H1 (cell line): Measurements from ENCODE around the gene CCDC18. TPM values are rescaled to one million over a fixed set of nuclear protein-coding genes. Genes with fewer than 3 reads are reported as not detected.

ENCODE experiments used
- CTCF ChIA-PET: fragments of 300-600 bp; sonication (Branson Sonifier 250); formaldehyde crosslinking; loops from one replicate; lab custom pipeline; 2021; ENCODE audit not compliant: partially characterized antibody; lab: Charles Lee
- POLR2A ChIA-PET: fragments of 300-600 bp; sonication (Branson Sonifier 250); formaldehyde crosslinking; loops from one replicate; lab custom pipeline; 2021; ENCODE audit warnings: inconsistent platforms; ENCODE audit not compliant: partially characterized antibody; lab: Charles Lee
- DNase-seq, 2 experiments: peaks; one replicate each; pipeline versions ENCODE4 v3.0.0 to v3.0.0-alpha.2; 2010 to 2022; ENCODE audit warnings: low spot score in 2 of 2, low read depth in 1 of 2, mixed read lengths in 1 of 2
- FAIRE-seq: peaks from 2 replicates; lab custom pipeline; 2011; peaks lifted over from hg19 to GRCh38; lab: Jason Lieb, UNC
- H2AFZ ChIP-seq: 2 replicates; pipeline ENCODE4 v1.8.1; 2012; ENCODE audit warnings: low read length, inconsistent platforms
- H2AK5ac ChIP-seq: 2 replicates; pipeline ENCODE4 v1.6.1; 2013; ENCODE audit warnings: low read depth, low read length
- H2BK120ac ChIP-seq: replicated peaks from 2 replicates; pipeline ENCODE3; 2013; ENCODE audit warnings: low read depth, low read length, inconsistent platforms
- H2BK12ac ChIP-seq: 2 replicates; pipeline ENCODE4 v1.6.1; 2013; ENCODE audit warnings: low read depth, low read length
- H2BK15ac ChIP-seq: 2 replicates; pipeline ENCODE4 v1.6.1; 2013; ENCODE audit warnings: low read length
- H2BK20ac ChIP-seq: 2 replicates; pipeline ENCODE4 v1.6.1; 2013; ENCODE audit warnings: low read length
- H2BK5ac ChIP-seq: 2 replicates; pipeline ENCODE4 v1.6.1; 2013; ENCODE audit warnings: low read depth, low read length
- H3K14ac ChIP-seq: 2 replicates; pipeline ENCODE4 v1.6.1; 2013; ENCODE audit warnings: inconsistent platforms; ENCODE audit not compliant: insufficient read length
- H3K18ac ChIP-seq: 2 replicates; pipeline ENCODE4 v1.6.1; 2013; ENCODE audit warnings: low read length; ENCODE audit errors: extremely low read depth
- H3K23ac ChIP-seq: 2 replicates; pipeline ENCODE4 v1.6.1; 2013; ENCODE audit warnings: inconsistent platforms; ENCODE audit not compliant: insufficient read length
- H3K23me2 ChIP-seq: 2 replicates; pipeline ENCODE4 v1.6.1; 2013; ENCODE audit warnings: low read depth, low read length
- H3K27ac ChIP-seq: 2 replicates; pipeline ENCODE4 v1.6.1; 2011; ENCODE audit warnings: low read depth, low read length, inconsistent platforms
- H3K27me3 ChIP-seq, 4 experiments: replicated peaks in 1 of 4; 1 replicate in 1 of 4; 2 replicates in 3 of 4; pipeline versions ENCODE4 v1.6.1 to v1.8.1; 2011 to 2013; ENCODE audit warnings: low read length in 3 of 4, mild to moderate bottlenecking in 3 of 4, inconsistent platforms in 2 of 4, mixed read lengths in 2 of 4, moderate library complexity in 1 of 4; ENCODE audit not compliant: control insufficient read depth in 3 of 4, insufficient read depth in 3 of 4; ENCODE audit errors: extremely low read depth in 1 of 4
- H3K36me3 ChIP-seq, 4 experiments: 2 replicates each; pipeline versions ENCODE4 v1.6.1 to v1.8.1; 2011 to 2013; ENCODE audit warnings: mild to moderate bottlenecking in 4 of 4, low read length in 3 of 4, moderate library complexity in 2 of 4, control low read depth in 1 of 4, inconsistent platforms in 1 of 4; ENCODE audit not compliant: insufficient read depth in 4 of 4, control insufficient read depth in 2 of 4
- H3K4ac ChIP-seq: replicated peaks from 2 replicates; pipeline ENCODE3; 2013; ENCODE audit warnings: low read length, low read depth, mixed read lengths, inconsistent platforms; ENCODE audit not compliant: insufficient read length
- H3K4me1 ChIP-seq, 4 experiments: replicated peaks in 1 of 4; 1 replicate in 1 of 4; 2 replicates in 3 of 4; pipeline versions ENCODE4 v1.6.1 to v1.8.1; 2011 to 2013; ENCODE audit warnings: low read length in 3 of 4, inconsistent platforms in 2 of 4, mixed read lengths in 1 of 4; ENCODE audit not compliant: insufficient read depth in 4 of 4, control insufficient read depth in 3 of 4
- H3K4me2 ChIP-seq, 2 experiments: 2 replicates each; pipeline versions ENCODE4 v1.6.1 to v1.8.1; 2011 to 2013; ENCODE audit warnings: low read depth in 2 of 2, low read length in 2 of 2, control low read depth in 1 of 2, inconsistent platforms in 1 of 2, mild to moderate bottlenecking in 1 of 2; ENCODE audit not compliant: insufficient read depth in 1 of 2
- H3K4me3 ChIP-seq, 4 experiments: fragments of 200-600, 300-600 bp in 1 of 4; sonication (generic), shearing (Covaris generic), sonication (Bioruptor Twin) in 1 of 4; 2 replicates each; pipeline versions ENCODE4 v1.5.1 to v1.8.1; 2011 to 2016; ENCODE audit warnings: low read length in 4 of 4, low read depth in 3 of 4, control low read depth in 2 of 4, inconsistent platforms in 2 of 4, mild to moderate bottlenecking in 2 of 4, mixed read lengths in 1 of 4, moderate library complexity in 1 of 4; ENCODE audit not compliant: insufficient read depth in 2 of 4; ENCODE audit errors: extremely low read depth in 1 of 4
- H3K56ac ChIP-seq: replicated peaks from 2 replicates; pipeline ENCODE3; 2013; ENCODE audit warnings: low read depth, mild to moderate bottlenecking, mixed read lengths, low read length, inconsistent platforms; ENCODE audit not compliant: insufficient read length
- H3K79me1 ChIP-seq: 2 replicates; pipeline ENCODE4 v1.6.1; 2013; ENCODE audit warnings: low read depth, low read length, control low read depth
- H3K79me2 ChIP-seq, 2 experiments: 2 replicates each; pipeline versions ENCODE4 v1.6.1 to v1.8.1; 2012 to 2013; ENCODE audit warnings: low read length in 2 of 2, mild to moderate bottlenecking in 2 of 2, inconsistent platforms in 1 of 2; ENCODE audit not compliant: insufficient read depth in 2 of 2, control insufficient read depth in 1 of 2
- H3K9ac ChIP-seq, 4 experiments: replicated peaks in 1 of 4; 1 replicate in 1 of 4; 2 replicates in 3 of 4; pipeline versions ENCODE4 v1.6.1 to v1.8.1; 2011 to 2013; ENCODE audit warnings: low read depth in 3 of 4, low read length in 3 of 4, control low read depth in 2 of 4, mild to moderate bottlenecking in 2 of 4, moderate library complexity in 2 of 4, inconsistent platforms in 1 of 4; ENCODE audit errors: extremely low read depth in 1 of 4
- H3K9me3 ChIP-seq, 2 experiments: 2 replicates each; pipeline versions ENCODE4 v1.6.1 to v1.8.1; 2012 to 2013; ENCODE audit warnings: mild to moderate bottlenecking in 2 of 2, moderate library complexity in 2 of 2, control low read depth in 1 of 2, inconsistent platforms in 1 of 2, low read depth in 1 of 2, low read length in 1 of 2, mixed read lengths in 1 of 2; ENCODE audit not compliant: insufficient read depth in 2 of 2
- H4K20me1 ChIP-seq, 2 experiments: replicated peaks in 1 of 2; 2 replicates each; pipeline versions ENCODE3 to v1.8.1; 2011 to 2013; ENCODE audit warnings: inconsistent platforms in 2 of 2, low read length in 2 of 2, mild to moderate bottlenecking in 1 of 2; ENCODE audit not compliant: insufficient read depth in 2 of 2, control insufficient read depth in 1 of 2
- H4K5ac ChIP-seq: 2 replicates; pipeline ENCODE4 v1.6.1; 2013; ENCODE audit warnings: low read length, low read depth, mixed read lengths, inconsistent platforms; ENCODE audit not compliant: insufficient read length
- H4K8ac ChIP-seq: 2 replicates; pipeline ENCODE4 v1.8.0; 2013; ENCODE audit warnings: mild to moderate bottlenecking, moderate library complexity, low read length, inconsistent platforms; ENCODE audit not compliant: insufficient read depth; ENCODE audit errors: extremely low read depth
- H4K91ac ChIP-seq: replicated peaks from 2 replicates; pipeline ENCODE3; 2013; ENCODE audit warnings: low read length, mixed read lengths, inconsistent platforms; ENCODE audit not compliant: insufficient read length
- BACH1 ChIP-seq: IDR thresholded peaks from 2 replicates; pipeline ENCODE4 v1.6.1; 2012; ENCODE audit warnings: low read length, improper control_type of control experiment
- CHD2 ChIP-seq: IDR thresholded peaks from 2 replicates; pipeline ENCODE4 v1.6.1; 2012; ENCODE audit warnings: low read length, improper control_type of control experiment
- HDAC6 ChIP-seq: IDR thresholded peaks from one replicate; pipeline ENCODE4 v1.7.1; 2012; ENCODE audit warnings: low read depth, mild to moderate bottlenecking, inconsistent platforms, low read length, moderate library complexity
- KDM4A ChIP-seq: IDR thresholded peaks from one replicate; pipeline ENCODE4 v1.7.1; 2012; ENCODE audit warnings: low read depth, mild to moderate bottlenecking, moderate library complexity, low read length, inconsistent platforms; ENCODE audit not compliant: severe bottlenecking
- NANOG ChIP-seq: IDR thresholded peaks from 2 replicates; pipeline ENCODE4 v1.6.1; 2011; ENCODE audit warnings: low read length, low read depth, mild to moderate bottlenecking, inconsistent platforms; ENCODE audit not compliant: insufficient read depth, poor library complexity, severe bottlenecking
- TCF12 ChIP-seq: IDR thresholded peaks from 2 replicates; pipeline ENCODE4 v1.6.1; 2011; ENCODE audit warnings: low read depth, mild to moderate bottlenecking, low read length
- WGBS, 2 experiments: shearing (Covaris generic) in 1 of 2; methylation state at CpG; one replicate each; pipeline versions ENCODE4 v1.1.6 to v1.1.7; 2013 to 2015; ENCODE audit warnings: low lambda C conversion rate in 2 of 2, mixed read lengths in 2 of 2, inconsistent platforms in 1 of 2, low coverage in 1 of 2, missing lambda C conversion rate in 1 of 2; ENCODE audit not compliant: insufficient replicate concordance in 2 of 2, insufficient coverage in 1 of 2, insufficient read length in 1 of 2; ENCODE audit errors: extremely low coverage in 1 of 2, missing lambda C conversion rate in 1 of 2; 5-methylcytosine and 5-hydroxymethylcytosine counted together
- polyA plus RNA-seq, 7 experiments: library from polyadenylated mRNA; depleted of rRNA in 3 of 7; stranded (reverse) in 5 of 7; unstranded in 2 of 7; fragments of >200 nt in 5 of 7; fragments of 200-250 nt in 2 of 7; gene quantifications; 1 replicate in 5 of 7; 2 replicates in 1 of 7; 4 replicates in 1 of 7; pipeline versions ENCODE4 v1.2.1 to v1.2.3, GENCODE V29; 2011 to 2013; ENCODE audit warnings: missing spikeins in 2 of 7, mixed read lengths in 2 of 7
- total RNA-seq: library from RNA; stranded (reverse); fragmentation: NEBNext Ultra II Directional; extraction: Animal tissue kit (Norgen Biotek cat#: 25700); gene quantifications from 2 replicates; pipeline ENCODE4 v1.2.1, GENCODE V29; 2021

CCDC18 gene
- total and polyA plus RNA-seq, 2 of the 8 experiments (the other 6 are each of a cell fraction or from before 2014, with no cell fraction given): 3.0 to 21.2 TPM

DNA sequence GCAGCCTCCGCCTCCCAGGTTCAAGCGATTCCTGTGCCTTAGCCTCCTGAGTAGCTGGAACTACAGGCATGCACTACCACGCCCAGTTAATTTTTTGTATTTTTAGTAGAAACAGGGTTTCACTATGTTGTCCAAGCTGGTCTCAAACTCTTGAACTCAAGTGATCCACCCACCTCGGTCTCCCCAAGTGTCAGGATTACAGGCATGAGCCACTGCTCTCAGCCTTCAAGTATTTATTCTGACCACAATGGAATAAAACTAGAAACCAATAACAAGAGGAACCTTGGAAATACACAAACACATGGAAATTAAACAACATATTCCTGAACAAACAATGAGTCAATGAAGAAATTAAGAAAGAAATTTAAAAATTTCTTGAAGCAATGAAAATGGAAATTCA lies 132.5 kb downstream of the CCDC18 start:
- CTCF ChIA-PET: no interaction called here
- Histone ChIP-seq H3K4me3 (no peak overlapping the region), H3K9me3 (no peaks in the 10 kb centered on the region)

More for the DNA sequence above, 132.5 kb downstream of the CCDC18 start:
- POLR2A ChIA-PET: no interaction called here
- no peak overlapping the region for H2BK120ac ChIP-seq
- H4K8ac ChIP-seq: no peak overlapping the region
- H3K23me2 ChIP-seq: no peaks in the 10 kb centered on the region
- no peak overlapping the region for H3K56ac ChIP-seq
- no peak overlapping the region for H2BK15ac ChIP-seq
- TF ChIP-seq CHD2 (no peak), KDM4A (no peak), TCF12 (no peak), HDAC6 (no peak), NANOG (no peak), BACH1 (no peak)
- no peak overlapping the region for H4K91ac ChIP-seq
- H3K79me1 ChIP-seq: no peaks in the 10 kb centered on the region
- H3K27me3 ChIP-seq: no peaks in the 10 kb centered on the region
- H3K18ac ChIP-seq: no peak overlapping the region
- no peak overlapping the region for H2AFZ ChIP-seq
- no peak overlapping the region for H2BK5ac ChIP-seq
- FAIRE-seq (no peak), DNase-seq (no peak)
- H3K14ac ChIP-seq: no peak overlapping the region
- H2BK20ac ChIP-seq: no peak overlapping the region
- no peak overlapping the region for H3K9ac ChIP-seq
- no peak overlapping the region for H2BK12ac ChIP-seq
- H4K5ac ChIP-seq: no peak overlapping the region
- no peaks in the 10 kb centered on the region for H4K20me1 ChIP-seq
- no peaks in the 10 kb centered on the region for H3K4me1 ChIP-seq
- no peak overlapping the region for H3K23ac ChIP-seq
- no peak overlapping the region for H3K27ac ChIP-seq
- 72% methylated on average over 4 of the region's 4 CpGs; no CpG with 5 or more reads in 1 of the 2 experiments for WGBS, 2 experiments
- no peak overlapping the region for H3K4me2 ChIP-seq
- H3K4ac ChIP-seq: no peak overlapping the region
- no peaks in the 10 kb centered on the region for H3K79me2 ChIP-seq
- no peaks in the 10 kb centered on the region for H3K36me3 ChIP-seq
- no peak overlapping the region for H2AK5ac ChIP-seq
